GM21717 (cell line): ENCODE data around the gene CAP2.

Experiments used
- ATAC-seq: cut with Tn5 transposase; IDR thresholded peaks from one replicate; pipeline ENCODE4 v1.9.1; 2021; ENCODE audit warnings: mild to moderate bottlenecking, moderate library complexity; ENCODE audit not compliant: unreplicated experiment

CAP2 gene

DNA sequence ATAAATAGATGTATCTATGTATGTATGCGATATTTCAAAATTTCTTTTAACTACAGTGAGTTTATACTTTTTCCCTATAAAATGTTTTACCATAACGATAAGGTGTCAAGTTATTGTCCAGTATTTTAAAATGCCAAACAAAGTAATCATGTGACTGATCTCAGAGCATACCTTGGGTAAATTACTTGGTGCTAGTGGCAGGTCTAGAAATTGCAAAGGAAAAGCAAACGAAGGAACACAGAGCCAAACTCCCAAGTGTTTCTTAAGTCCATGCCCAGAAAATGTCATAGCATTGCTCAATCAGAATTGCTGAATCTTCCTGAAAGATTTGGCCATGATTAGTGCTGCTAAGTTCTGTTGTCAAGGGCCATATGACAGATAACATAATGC lies 77.5 kb downstream of the CAP2 start:
- ATAC-seq, result no peak

DNA sequence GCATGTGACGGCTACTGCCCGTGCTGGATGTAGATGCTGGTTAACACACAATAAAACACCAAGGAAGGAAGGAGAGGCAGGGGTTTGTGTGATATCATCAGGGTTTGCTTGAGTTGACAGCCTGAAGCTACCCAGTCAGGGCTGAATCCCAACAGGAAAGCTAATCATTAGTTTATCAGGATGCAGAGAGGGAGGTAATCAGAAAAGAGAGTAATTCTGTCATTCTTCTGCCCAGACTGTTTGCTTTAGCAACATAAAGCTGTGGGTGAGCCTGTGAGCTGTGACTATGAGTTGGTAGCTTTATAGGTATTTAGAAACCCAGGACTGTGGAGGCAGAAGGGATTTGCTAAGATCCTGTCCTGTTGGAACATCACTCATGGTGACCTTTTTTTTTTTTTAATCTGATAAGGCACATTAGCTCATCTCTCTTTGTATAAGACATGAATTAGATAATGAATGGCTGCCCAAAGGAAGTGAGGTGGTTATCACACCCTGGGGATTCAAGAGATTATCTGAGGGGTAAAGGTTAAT lies 79.3 kb downstream of the CAP2 start:
- no peak for ATAC-seq

DNA sequence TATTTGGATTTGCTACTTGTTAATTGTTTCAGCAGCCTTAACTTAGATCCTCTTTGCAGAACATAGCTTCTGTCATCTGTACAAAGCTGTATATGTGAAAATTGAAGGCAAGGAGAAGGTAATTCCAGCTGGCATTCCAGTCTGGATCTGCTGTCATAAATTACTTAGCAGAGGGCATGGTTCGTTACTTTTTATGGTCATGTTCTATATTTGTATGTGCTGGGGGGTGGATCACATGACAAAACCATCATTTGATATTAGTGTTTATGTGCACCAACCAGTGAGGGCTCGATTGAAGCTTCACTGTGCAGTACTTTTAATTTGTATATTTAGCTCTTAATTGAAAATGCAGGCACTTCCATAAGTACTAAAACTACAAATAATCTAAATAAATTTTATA lies 80.2 kb downstream of the CAP2 start:
- ATAC-seq, result no peak

DNA sequence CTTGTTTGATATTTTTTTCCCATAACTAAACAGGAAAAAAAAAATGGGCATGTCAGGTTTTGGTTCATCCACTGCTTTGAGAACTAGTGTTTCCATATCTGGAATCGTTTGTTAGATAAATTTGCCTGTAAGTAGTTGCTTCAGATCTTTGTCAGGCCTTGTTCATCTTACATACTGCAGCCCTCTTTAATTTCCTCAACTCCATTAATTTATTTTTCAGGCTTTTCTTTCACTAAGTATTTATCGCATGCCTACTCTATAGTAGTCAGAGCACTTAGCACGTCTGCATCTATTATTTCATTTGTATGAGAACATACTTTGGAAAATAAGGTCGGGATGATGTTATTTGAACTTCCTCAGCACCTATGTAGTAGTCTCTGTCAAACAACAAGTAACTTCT lies 80.9 kb downstream of the CAP2 start:
- ATAC-seq, result no peak

DNA sequence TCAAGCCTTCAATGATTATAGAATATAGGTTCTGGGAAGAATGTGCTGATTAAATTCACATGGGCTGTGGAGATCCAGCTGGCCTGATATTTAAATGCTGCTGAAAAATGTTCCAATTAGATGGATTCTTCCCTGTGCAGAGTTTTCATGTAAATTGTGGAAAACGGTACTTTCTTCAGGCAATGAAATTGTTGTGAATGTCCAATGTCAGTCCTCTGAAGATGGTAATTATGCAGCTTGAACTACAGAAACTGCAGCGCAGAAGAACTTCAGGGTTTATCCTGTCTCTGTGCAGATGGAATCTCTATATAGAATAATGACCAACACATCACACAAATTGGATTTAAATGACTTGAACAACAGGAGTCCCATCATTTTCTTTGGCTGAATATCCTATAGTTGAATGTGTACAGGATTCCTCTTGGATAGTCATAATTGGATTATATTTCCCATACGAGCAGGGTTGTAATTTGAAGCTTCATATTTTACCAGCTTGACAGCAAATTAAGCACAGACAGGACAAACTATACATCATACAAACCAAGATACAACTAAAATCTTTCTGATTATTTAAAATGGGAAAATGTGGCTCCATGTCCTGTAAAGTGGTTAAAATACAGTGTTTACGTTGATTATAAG lies 82.3 kb downstream of the CAP2 start:
- ATAC-seq, result no peak

DNA sequence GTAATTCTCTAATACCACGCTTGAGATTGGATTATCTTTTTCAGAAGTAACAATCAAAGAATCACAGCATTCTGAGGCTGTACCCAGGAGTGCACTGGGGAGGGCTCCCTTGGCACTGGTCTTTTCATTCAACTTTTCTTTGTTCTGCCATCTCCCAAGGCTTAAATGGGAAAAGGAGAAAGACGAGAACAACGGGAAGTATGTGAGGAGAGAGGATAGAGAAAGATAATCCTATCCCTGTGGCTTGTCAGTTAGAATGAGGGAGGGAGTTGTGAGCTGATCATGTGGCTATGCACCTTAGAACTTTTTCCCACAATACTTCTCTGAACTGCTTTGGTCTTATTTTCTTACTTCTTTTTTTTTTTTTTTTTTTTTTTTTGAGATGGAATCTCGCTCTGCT lies 83.1 kb downstream of the CAP2 start:
- no peak for ATAC-seq

DNA sequence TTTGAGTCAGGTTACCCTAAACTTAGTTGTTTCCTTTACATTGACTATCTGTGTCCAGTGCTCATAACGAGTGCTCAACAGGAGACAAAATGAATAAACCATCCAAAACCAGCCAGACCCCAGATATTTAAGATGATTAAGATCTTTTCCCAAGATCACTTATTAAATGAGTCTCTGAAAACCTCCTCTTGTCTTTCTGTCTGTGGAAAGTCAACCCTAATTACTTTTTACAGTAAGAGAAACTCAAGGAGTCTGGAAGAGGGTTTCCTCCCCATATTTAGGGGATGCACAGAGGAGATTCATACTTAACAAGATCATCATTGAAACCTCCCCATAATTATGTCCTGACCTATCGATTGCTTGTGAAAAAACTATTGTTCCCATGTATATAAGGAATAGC lies 84.0 kb downstream of the CAP2 start:
- ATAC-seq, result no peak

DNA sequence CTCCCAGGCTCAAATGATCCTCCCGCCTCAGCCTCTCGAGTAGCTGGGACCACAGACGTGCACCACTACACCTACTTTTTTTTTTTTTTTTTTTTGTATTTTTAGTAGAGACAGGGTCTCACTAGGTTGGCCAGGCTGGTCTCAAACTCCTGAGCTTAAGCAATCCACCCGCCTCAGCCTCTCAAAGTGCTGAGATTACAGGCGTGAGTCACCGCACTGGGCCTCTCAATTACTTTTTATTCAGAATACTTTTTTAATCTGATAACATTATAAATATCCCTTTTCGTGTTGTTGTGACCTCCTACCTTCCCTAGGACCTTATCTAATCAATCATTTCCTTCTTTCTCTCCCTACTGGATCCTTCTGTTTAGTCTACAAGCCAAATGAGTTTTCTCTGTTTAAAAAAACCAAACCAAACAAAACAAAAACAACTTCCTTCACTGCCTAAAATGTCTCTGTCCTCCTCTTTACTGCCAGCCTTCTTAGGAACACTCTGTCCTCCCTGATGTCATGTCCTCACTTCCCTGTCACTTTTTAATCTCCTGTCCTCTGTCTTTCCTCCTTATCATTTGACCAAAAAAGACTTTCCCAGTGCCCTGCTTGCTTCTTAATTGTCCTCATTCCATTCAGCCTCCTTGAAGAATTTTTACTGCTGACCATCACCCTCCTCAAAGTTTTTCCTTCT lies 85.0 kb downstream of the CAP2 start:
- ATAC-seq, result no peak

DNA sequence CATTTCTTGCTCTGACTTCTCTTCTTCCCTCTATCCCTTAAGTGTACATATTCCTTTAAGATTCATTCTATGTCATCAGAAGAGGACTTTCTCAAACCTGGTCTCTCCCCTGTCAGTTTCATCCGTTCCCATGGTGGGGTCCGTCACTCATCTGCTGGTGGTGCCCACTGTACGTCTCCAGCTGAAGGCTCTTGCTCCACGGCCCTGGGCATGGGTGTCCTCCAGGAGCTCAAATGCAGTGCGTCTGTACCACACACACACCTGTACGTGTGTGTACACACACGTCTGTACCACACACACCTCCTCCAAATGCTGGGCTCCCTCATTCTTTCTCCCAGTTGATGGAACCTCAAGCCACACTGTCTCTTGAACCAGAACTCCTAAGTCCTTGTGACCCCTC lies 85.6 kb downstream of the CAP2 start:
- ATAC-seq, result no peak

DNA sequence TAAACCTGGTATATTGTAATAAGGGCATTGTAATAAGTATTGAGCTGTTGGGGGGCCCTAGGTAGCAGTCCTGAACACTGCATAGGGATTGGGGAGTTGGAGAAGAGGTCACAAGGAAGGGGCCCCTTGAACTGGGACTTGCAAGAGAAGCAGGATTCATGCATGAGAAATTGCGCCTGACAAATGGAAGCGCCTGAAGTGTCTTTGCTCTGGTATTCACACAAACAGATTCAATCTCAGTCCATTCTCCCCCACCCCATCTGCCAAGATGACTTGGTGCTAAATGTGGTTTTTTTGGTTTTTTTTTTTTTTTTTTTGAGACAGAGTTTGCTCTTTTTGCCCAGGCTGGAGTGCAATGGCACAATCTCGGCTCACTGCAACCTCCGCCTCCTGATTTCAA lies 87.1 kb downstream of the CAP2 start:
- no peak for ATAC-seq

DNA sequence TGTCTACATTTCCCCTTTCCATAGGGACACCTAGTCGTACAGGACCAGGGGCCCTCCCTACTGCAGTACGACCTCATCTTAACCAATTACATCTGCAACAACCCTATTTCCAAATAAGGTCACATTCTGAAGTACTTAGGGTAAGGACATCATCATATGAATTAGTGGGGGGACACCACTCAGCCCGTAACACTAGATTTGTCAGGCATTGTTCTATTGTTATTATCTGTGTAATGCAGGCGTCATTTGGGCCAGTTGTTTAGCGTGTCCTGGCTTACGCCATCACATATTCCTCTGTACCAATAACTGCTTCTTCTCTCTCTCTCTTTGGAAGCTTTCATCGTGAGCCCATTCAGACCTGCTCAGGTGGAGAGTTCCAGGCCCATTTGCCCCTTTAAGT lies 89.3 kb downstream of the CAP2 start:
- no peak for ATAC-seq

DNA sequence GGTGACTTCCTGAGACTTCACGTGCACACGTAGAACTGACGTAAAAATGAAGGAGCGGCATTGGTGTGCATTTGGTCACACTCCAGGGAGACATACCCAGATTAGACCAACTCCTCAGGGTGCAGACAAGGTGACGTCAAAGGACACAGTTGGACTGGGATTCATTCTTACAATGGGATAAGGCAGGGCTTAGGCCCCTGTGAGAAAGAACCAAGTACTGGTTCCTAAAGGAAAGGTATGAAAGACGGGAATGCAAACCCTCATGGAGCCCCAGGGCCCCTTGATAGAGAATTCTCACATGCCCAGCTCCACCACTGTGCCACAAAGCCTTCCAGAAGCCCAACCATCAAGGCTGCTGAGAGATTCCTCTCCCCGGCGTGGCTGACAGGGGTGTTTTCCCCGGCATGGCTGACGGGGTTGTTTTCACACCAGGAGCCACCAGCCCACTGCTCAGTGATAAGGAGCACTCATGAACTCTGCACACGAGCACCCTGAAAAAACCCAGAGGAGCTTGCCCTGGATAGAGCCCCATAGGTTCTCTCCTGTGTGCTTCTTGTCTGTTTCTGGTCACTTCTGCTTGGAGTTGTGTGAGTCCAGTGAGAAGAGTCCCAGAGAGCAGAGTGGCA lies 90.1 kb downstream of the CAP2 start:
- ATAC-seq, result no peak

DNA sequence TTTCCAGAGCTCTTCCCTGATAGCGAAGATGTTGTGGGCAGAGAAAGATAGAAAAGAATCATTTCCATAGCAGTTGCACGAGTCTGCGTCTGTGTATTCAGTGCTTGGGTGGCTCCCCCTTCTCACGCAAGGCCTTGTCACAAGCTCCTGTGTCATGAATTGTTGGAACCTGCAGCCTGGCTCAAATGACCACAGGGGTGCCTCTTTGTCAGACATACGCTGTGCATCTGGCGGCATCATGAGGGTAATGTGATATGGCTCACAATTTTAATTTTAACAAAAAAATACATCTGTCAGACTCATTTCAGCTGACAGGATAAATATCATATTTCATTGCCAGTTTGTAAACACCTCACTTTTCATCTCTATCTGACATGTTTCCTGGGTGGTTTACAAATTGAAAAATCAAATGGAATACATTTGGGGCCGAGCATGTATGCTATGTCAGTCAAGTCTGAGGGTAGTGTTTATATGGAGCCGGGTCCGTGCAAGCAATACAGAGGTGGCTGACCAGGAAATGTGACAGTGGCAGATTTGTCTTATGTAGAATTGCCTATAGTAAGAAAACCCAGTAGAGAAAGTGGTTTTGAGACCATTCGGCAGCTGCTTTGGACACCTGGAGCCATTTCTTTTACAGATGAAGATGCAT lies 90.9 kb downstream of the CAP2 start:
- no peak for ATAC-seq

DNA sequence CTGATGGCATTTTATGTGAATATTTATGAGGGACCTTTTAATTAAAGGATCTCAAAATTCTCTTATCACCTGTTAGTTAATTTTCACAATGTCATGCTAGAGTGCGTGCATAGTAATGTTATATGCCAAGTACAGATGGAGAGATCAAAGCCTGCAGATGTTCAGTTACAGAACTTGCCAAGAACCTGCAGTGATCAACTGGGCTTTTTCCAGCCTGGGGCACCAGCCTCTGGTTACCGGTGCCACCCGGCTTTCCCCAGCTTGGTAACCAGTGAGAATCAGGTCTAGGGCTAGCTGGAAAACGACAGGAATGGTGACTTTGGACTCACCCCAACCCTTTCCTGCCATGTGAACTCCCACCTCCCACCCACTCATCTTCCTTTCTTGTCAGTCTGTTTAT lies 91.8 kb downstream of the CAP2 start:
- no peak for ATAC-seq

DNA sequence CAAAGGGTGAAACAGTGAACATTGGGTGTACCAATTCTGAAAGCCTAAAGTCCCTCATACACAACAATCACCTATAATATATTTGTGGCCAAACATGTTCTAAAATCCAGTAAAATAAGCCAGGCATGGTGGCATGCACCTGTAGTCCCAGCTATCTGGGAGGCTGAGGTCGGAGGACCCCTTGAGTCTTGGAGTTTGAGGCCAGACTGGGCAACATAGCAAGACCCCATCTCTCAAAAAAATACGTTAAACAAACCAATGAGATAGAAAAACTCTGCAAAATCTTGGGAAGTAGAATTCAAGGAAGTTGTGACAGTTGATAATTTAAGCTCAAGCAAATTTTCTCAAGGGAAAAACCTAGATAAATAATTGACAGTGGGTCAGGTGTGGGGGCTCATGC lies 92.6 kb downstream of the CAP2 start:
- no peak for ATAC-seq

DNA sequence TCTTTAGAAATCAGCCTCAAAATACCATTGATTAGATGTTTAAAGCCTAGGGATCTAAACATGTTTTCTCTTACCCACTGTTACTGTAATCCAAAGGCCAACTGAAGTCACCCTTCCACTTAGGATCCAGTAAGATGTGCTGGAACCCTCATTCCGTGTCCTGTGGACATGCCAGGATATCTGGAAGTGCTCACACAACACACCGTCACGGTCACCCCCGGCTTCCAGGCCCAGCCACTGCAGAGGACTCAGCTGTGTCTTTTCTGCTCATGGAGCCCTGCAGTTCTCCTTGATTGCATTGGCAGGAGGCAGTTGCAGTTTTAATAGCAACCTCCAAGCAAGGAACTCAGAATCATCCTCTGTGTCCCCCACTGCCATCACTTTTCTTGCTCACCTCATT lies 93.3 kb downstream of the CAP2 start:
- ATAC-seq, result no peak

DNA sequence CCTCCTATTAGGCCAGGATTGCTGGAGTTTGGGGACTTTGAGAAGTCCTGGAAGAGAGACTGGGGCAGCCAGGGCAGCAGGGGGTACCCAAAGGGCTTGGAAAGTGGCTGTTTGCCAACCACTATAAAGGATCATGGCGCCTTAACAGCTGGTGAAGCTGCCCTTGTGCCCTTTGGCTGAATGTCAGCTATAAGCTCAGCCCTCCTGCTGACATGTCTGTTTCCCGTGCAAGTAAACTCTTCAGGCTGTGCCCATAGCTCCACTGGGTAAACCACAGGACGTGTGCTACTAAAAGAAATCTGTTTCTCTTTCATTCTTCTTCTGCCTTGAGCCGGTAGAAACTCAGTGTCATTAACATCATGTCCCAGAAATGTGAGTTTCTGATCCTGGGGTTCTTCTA lies 97.3 kb downstream of the CAP2 start:
- ATAC-seq, result no peak

DNA sequence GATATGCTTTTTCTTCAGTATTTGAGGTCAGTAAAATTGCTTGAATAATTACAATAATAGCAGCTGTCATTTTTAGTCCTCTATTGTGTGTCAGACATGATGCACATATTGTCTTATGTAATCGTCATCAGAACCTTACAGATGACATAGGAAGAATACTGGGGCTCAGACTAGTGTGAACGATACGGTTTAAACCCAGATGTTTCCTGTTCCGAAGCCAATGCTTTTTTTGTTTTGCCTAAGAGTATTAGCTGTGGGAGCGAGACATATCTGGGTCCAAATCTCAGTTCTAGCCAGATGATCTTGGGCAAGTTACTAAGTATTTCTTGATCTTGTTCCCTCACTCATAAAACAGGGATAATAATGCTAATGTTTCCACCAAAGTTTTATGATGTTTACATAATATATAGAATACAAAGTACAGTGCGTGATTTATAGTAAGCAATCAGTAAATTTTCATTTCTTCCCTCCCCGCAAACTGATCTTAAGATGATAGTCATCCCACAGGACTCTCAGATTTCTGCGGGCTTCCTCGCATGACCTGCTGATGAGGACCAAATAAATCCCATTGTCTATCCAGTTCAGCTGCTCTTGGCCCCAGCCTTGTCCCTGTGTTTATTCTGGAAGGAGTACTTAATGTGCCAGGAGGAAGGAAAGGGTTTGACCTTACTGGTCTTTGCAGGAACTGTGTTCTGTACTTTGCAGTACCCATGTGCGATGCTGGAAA lies 98.2 kb downstream of the CAP2 start:
- no peak for ATAC-seq

DNA sequence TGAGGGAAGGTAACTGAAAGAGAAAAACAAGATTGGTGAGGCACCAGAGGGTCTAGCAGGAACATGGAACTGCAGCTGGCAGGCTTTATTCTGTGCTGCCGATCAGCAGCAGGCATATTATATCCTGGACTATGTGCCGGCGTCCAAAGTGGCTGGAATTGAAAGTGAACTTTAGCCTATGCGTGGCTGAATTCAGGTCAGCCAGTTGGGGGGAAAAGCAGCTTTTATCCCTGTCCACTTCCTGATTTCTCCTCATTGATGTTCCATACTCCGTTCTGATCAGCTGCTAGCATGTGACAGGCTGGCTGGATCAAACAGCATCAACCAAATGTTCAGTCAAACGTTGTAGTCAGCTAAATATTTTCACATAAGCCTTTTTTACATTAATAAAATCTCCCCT lies 99.0 kb downstream of the CAP2 start:
- ATAC-seq, result no peak

DNA sequence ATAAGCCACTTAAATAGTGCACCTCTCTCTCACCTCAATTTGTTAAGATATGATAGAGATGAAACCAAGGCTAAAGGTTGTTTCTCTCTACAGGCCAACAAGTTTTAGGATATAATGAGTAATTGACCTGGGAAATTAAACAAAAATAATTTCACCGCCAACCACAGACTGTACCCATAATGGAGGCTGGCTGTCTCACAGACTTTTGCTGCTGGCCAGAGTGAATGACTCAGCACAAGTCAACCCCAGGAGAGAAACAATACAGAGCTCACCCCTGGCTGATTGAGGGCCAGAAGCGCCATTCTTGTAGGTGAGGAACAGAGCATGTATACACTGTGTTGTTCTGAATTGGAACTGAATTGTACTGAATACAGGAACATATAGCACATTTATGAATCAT lies 99.9 kb downstream of the CAP2 start:
- ATAC-seq, result no peak

DNA sequence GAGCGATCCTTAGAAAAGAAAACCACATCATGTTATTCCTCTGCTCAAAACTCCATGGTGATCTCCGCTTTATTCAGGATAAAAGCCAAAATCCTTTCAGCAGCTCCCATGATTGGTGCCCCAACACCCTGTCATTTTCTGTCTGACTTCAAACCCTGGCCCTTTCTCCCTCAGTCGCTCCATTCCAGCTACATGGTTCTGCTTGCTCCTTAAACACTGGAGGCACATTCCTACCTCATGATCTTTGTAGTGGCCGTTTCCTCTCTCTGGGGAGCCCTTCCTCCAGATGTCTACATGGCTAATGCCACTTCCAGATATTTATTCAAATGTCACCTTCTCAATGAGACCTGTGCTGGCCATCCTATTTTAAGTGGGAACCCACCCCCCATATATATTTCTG lies 100.8 kb downstream of the CAP2 start:
- no peak for ATAC-seq
